ENCODE data around the gene PIH1D2. TPM values are rescaled to one million over a fixed set of nuclear protein-coding genes. Genes with fewer than 3 reads are reported as not detected.

PIH1D2 gene, protein sequence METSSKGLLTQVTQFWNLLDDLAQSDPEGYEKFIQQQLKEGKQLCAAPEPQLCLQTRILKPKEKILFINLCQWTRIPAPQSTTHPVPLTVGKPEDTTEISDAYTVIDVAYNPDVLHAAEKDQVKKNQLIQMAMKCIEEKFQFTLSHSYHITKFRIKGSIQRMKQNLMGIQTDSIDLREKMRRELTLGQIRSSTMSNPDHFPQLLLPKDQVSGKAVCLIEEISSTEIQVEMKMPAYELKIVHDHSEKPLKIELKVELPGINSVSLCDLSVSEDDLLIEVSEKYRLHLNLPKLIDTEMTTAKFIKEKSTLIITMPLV
- 0.22 and 0.67 TPM in 2 replicates for total RNA-seq
- 0.14 TPM for total RNA-seq (2013)
- polyA plus RNA-seq = 0.06 TPM in 1 of 2 replicates, not detected in the other
- not detected in 2 replicates for polyA minus RNA-seq

- Histone ChIP-seq H3K27me3 (replicated peaks in 1 of 4; ENCODE audit: control extremely low read depth in 1 of 4, control insufficient read depth in 3 of 4, insufficient read depth in 4 of 4, low read length in 3 of 4) (no peaks in the 10 kb centered on the region), H3K36me3 (replicated peaks in 1 of 2; ENCODE audit: control extremely low read depth in 1 of 2, control insufficient read depth in 1 of 2, extremely low read depth in 1 of 2, insufficient read depth in 2 of 2, low read length in 1 of 2) (peaks cover 1 to 23% of the 10 kb centered on the region in 2 experiments), H3K4me1 (ENCODE audit: control insufficient read depth in 2 of 2, insufficient read depth in 2 of 2, low read length in 2 of 2) (peaks cover 12 to 13% of the 10 kb centered on the region in 2 donors), H3K27ac (ENCODE audit: low read length in 2 of 2) (peak within 1 kb of the TSS; percentile 53 to 88), H3K79me2 (ENCODE audit: control insufficient read depth, insufficient read depth, low read length) (peaks cover 39% of the 10 kb centered on the region), H4K20me1 (ENCODE audit: control insufficient read depth, insufficient read depth, low read length, poor library complexity, severe bottlenecking) (no peaks in the 10 kb centered on the region), H3K4me3 (ENCODE audit: control extremely low read depth in 1 of 5, extremely low read depth in 1 of 5, insufficient read depth in 1 of 5, low read depth in 2 of 5, low read length in 4 of 5) (peak within 1 kb of the TSS; percentile 78 to 98 (median 81)), H2AFZ (ENCODE audit: insufficient read depth, low read depth, low read length, poor library complexity, severe bottlenecking) (peak within 1 kb of the TSS; percentile 89), H3K4me2 (replicated peaks; ENCODE audit: low read depth, low read length, poor library complexity, severe bottlenecking) (peak within 1 kb of the TSS; percentile 94), H3K9ac (ENCODE audit: low read length) (peak within 1 kb of the TSS; percentile 97), H3K9me3 (ENCODE audit: control extremely low read depth in 1 of 3, control insufficient read depth in 2 of 3, insufficient read depth in 1 of 3, low read length in 2 of 3) (no peaks in the 10 kb centered on the region)
- no peaks in the 10 kb centered on the region for H3K9me3 Mint-ChIP-seq (ENCODE audit: insufficient read depth)
- POLR2A ChIA-PET = interaction anchor here (1.2 kb wide), 1 partner anchor 12 kb away, joined by 4 read pairs; the partner anchor contains the start of genes SDHD and TIMM8B
- H3K27ac Mint-ChIP-seq = peak within 1 kb of the TSS; percentile 97
- CTCF ChIA-PET = interaction anchor here (0.8 to 1.3 kb wide), 2 partner anchors 18 to 147 kb away, joined by 3 to 4 read pairs; no protein-coding TSS in a partner anchor
- intact Hi-C loops (cut with micrococcal nuclease) = loop anchor here (1.0 to 5.0 kb wide), 7 partner anchors 12 to 1241 kb away; partner anchors contain the start of genes CFAP68, DLAT, FDXACB1 and PTS
- ATAC-seq (ENCODE audit: low read depth) (peak; percentile 91), DNase-seq (peak; percentile 95)
- no peak for TF ChIP-seq EZH2 (IDR thresholded peaks at IDR 0.05; ENCODE audit: borderline replicate concordance, insufficient read depth, low read depth, low read length, poor library complexity, severe bottlenecking)
- TF ChIP-seq, protein P1, sequence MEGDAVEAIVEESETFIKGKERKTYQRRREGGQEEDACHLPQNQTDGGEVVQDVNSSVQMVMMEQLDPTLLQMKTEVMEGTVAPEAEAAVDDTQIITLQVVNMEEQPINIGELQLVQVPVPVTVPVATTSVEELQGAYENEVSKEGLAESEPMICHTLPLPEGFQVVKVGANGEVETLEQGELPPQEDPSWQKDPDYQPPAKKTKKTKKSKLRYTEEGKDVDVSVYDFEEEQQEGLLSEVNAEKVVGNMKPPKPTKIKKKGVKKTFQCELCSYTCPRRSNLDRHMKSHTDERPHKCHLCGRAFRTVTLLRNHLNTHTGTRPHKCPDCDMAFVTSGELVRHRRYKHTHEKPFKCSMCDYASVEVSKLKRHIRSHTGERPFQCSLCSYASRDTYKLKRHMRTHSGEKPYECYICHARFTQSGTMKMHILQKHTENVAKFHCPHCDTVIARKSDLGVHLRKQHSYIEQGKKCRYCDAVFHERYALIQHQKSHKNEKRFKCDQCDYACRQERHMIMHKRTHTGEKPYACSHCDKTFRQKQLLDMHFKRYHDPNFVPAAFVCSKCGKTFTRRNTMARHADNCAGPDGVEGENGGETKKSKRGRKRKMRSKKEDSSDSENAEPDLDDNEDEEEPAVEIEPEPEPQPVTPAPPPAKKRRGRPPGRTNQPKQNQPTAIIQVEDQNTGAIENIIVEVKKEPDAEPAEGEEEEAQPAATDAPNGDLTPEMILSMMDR (IDR thresholded peaks at IDR 0.05) = peak; percentile 23
- WGBS (ENCODE audit: insufficient coverage) = 1% methylated on average over 34 of the region's 43 CpGs
- H3K27me3 Mint-ChIP-seq = peaks cover 3% of the 10 kb centered on the region
- H3K4me1 Mint-ChIP-seq = peaks cover 31% of the 10 kb centered on the region
- peak within 1 kb of the TSS; percentile 97 for H3K4me3 Mint-ChIP-seq
Observed at GRCh38 chr11:112073941-112074811, at the start of gene PIH1D2, which contains the start of gene NKAPD1. TSS of gene PIH1D2 (minus strand) at chr11:112074017. CDS start at chr11:112073174, 843 bp downstream. TSS of gene NKAPD1 (plus strand) at chr11:112074299. CDS start at chr11:112075575, 1,276 bp downstream.
